ENCODE results near the gene GCH1.

DNA sequence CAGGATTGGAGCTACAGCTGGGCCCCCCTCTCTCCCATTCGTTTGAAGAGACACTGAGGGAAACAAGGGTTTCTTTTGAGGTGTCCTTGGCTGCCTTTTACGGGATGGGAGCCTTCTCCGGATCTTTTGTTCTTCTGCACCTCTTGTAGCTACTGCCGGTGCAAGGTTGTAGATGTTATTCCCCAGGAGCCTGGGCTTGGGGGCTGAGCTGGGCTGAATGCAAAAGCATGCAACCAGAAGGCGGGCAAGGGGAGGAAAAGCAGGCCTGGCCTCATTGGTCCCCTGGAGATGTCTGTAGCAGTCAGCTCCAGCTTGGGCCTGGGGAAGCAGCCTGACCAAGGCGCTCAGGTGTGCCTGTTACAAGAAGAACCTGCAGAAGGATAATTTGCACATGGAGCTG, 110.3 kb downstream of the GCH1 start:
- TF ChIP-seq POLR2A (IDR thresholded peaks at IDR 0.05) (no peak), EP300 (IDR thresholded peaks at IDR 0.05) (no peak)
- TF ChIP-seq, protein P1, sequence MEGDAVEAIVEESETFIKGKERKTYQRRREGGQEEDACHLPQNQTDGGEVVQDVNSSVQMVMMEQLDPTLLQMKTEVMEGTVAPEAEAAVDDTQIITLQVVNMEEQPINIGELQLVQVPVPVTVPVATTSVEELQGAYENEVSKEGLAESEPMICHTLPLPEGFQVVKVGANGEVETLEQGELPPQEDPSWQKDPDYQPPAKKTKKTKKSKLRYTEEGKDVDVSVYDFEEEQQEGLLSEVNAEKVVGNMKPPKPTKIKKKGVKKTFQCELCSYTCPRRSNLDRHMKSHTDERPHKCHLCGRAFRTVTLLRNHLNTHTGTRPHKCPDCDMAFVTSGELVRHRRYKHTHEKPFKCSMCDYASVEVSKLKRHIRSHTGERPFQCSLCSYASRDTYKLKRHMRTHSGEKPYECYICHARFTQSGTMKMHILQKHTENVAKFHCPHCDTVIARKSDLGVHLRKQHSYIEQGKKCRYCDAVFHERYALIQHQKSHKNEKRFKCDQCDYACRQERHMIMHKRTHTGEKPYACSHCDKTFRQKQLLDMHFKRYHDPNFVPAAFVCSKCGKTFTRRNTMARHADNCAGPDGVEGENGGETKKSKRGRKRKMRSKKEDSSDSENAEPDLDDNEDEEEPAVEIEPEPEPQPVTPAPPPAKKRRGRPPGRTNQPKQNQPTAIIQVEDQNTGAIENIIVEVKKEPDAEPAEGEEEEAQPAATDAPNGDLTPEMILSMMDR (IDR thresholded peaks at IDR 0.05), result no peak

Data from ovary (tissue), 3 donors.